Lung microvascular endothelial cell (primary cell): ENCODE data around the gene PDLIM4. TPM values are rescaled to one million over a fixed set of nuclear protein-coding genes. Genes with fewer than 3 reads are reported as not detected.

ENCODE experiments used
- DNase-seq, 2 donors: peaks; one replicate each; pipeline versions ENCODE4 v3.0.0 to v3.0.0-alpha.2; 2010; ENCODE audit warnings: low read depth in 2 of 2
- total RNA-seq: library from RNA; depleted of rRNA; stranded (reverse); fragments of >200 nt; gene quantifications from 2 replicates; pipeline ENCODE4 v1.2.1, GENCODE V29; 2014

PDLIM4 gene
- total RNA-seq, 1 donor from 2014 or later = 18.3 TPM

DNA sequence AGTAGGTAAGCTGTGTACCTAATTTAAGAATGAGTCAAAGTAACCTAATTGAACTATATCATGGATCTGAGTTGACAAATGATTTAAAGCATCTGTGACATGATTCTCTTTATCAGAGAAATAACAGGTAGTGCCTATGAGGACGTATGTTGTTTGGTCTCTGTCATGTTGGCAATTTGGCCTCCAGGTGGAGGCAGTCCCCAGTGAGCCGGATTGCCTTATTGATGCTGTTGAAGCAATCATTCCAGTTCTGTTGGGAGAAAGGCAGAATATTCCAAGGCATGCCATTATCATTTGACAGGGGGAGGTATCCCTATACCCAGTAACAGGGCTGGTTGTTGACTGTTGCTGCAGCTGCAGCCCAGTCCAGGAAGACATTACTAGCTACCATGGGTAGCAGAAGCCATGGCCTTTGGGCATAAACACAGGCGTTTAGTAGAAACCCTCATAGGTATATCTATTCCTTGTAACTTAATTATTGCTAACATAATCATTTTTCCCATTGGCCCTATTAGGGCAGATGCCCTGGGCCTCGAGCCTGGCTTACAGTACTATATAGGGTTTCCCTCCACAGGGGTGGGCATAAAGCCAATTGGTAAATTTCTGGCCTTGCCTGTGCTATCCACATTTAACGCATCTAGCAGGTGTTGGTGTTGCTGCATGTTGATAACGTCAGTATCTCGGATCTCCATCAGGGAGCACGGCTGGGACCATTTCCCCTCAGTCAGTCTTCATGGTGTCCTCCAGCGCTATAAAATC, 24.5 kb downstream of the PDLIM4 start:
- DNase-seq = no peak

DNA sequence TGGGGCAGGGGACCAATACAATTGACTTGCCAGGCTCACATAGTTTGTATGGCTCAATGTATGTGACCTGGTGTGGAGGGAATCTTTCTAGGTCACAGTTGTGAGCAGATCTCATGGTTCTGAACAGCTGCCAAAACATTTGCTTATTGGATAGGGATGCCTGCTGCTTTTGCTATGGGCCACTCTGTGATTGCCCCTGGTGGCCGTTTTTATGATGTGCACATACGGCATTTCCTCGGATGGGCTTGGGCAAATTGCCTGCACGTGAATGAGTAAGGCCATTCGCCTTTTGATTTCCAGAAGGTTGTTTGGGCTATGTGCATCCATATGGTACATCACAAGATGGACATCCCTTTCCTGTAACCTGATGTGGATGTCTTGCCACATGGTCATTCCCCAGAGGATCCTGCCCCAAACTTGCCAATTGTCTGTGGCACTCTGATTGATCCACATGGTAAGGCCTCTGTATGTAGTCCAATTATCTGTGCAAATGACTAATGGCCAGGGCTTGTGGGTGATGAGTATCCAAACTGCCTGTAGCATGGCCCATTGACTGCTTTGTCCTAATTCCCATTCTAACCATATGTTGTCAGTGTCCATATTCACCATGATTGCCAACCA, 26.0 kb downstream of the PDLIM4 start:
- peak; percentile 76 to 90 for DNase-seq

DNA sequence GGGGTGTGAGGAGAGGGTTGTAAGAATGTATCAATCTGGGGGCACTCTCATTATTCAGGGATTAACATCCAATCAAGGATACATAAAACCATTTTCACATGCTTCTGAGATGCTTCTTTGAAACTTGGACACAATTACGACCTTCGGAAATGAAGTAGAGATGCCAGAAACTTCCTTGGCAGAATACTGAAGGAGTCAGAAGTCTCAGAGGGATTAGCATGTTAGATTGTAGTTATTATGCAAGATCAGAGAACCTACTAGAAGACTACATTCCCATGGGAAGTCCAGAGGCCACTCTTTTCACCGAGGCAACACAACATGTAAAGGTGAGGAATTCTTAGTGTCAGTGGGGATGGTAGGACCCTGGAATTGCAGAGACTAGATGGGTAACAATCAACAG, 31.6 kb downstream of the PDLIM4 start:
- no peak for DNase-seq

DNA sequence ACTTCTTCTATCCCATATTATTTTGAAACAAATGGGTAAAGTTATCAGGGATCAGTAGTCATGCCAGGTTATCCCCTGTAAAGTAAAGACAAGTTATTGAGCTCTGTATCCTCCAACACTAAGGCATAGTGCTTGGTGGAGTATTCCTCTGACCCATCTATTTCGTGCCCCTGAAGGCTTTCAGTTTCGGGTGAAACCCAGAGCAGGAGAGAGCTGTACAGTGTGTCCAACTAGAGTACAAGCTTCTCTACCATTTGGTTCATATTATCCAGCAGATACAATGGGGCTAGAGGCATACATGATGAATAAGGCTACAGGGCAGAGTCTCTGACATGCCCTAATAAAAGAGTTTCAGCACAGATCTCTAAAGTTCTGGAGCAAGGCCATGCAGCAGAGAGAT, 33.5 kb downstream of the PDLIM4 start:
- DNase-seq = no peak

DNA sequence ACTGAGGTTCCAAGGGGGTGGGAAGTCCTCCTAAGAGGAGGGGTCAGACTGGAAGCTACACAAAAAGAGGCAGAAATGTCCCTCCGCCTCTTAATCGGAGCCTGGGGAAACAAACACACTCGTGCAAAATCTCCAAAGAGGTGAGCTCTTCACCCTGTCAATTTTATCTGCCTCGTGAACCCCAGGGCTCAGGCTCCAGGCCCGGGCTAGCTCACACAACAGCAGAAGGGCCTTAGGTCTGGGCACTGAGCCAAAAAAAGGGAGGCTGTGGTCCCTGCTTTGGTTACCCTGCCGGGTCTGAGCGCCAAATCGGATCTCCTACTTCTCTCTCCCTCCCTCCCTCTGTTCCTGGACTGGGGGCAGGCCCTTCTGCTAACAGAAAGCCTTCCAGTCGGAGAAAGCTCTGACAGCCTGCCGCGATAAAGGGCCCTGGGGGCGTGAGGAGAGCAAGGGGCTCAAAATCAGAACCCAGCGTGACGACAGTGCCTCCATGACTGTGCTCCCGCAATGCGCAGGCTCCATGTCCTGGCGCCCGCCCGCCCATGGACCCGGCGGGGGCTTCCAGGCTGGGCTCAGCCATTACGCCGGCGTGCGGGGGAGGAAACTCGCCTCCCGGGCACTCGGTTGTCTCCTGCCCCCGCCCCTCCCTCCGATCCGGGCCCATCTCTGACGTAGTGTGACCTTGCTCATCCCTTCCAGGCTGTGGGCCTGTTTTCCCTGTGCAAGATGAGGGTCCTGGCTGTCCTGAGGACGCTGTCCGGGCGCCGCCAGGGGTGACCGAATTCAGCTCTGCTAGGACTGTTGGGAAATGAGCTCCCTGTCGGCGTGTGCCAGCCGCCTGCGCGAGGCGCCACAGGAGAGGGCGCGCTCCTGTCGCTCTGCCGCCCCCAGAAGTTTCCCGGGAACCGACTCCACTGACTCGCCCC, 35.8 kb downstream of the PDLIM4 start:
- DNase-seq = peak; percentile 85 to 93

DNA sequence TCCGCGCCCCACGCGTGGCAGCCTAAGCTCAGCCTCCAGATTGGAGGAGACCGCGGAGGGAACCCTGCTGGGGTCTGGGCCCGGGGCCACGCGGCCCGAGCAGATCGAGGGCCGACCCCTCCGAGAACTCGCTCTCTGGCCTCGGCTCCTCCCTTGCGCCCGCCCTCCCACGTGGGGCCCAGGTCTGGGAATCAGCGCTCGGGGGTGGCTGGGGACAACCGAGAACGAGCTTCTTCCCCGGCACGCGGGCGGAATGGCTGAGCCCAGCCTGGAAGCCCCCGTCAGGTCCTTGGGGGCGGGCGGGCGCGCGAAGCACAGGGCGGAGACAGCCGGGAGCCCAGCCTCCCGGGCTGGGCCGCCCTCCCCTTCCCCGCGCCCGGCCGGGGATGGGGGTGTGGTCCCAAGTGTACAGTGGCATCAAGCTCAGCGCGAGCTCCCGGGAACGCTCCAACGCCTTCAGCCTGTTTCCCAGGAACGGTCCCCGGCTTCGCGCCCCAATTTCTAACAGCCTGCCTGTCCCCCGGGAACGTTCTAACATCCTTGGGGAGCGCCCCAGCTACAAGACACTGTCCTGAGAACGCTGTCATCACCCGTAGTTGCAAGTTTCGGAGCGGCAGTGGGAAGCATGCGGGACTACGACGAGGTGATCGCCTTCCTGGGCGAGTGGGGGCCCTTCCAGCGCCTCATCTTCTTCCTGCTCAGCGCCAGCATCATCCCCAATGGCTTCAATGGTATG, 36.7 kb downstream of the PDLIM4 start, which contains the start of gene SLC22A4:
Gene SLC22A4 (plus strand): TSS at position 403 of the 736 bp plus-strand sequence. CDS start 223 bp downstream, at position 626.
- peak; percentile 96 to 97 for DNase-seq

DNA sequence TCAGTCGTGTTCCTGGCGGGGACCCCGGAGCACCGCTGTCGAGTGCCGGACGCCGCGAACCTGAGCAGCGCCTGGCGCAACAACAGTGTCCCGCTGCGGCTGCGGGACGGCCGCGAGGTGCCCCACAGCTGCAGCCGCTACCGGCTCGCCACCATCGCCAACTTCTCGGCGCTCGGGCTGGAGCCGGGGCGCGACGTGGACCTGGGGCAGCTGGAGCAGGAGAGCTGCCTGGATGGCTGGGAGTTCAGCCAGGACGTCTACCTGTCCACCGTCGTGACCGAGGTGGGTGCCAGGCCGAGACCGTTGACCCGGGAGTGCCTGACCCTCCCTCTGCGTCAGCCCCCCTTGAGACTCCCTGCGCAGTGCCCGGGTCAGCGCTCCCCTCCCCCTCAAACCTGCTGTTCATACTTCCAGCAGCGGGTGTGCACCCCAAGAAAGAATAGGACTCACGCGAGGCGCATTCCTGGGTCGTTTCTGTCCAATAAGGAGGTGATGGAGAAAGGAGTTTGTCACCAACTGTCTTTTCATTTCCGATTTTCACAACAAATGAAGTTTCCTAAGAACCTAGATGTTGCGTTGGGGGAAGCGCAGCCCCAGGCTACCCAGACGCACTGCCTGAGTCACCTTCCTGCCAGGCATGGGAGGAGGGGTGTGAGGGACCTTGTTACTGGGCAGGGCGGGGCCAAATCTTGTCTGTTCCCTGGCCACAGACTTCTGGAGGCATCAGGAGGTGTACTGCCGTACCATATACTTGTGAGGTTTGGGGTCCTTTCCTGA, 37.4 kb downstream of the PDLIM4 start:
- peak; percentile 72 to 96 for DNase-seq

DNA sequence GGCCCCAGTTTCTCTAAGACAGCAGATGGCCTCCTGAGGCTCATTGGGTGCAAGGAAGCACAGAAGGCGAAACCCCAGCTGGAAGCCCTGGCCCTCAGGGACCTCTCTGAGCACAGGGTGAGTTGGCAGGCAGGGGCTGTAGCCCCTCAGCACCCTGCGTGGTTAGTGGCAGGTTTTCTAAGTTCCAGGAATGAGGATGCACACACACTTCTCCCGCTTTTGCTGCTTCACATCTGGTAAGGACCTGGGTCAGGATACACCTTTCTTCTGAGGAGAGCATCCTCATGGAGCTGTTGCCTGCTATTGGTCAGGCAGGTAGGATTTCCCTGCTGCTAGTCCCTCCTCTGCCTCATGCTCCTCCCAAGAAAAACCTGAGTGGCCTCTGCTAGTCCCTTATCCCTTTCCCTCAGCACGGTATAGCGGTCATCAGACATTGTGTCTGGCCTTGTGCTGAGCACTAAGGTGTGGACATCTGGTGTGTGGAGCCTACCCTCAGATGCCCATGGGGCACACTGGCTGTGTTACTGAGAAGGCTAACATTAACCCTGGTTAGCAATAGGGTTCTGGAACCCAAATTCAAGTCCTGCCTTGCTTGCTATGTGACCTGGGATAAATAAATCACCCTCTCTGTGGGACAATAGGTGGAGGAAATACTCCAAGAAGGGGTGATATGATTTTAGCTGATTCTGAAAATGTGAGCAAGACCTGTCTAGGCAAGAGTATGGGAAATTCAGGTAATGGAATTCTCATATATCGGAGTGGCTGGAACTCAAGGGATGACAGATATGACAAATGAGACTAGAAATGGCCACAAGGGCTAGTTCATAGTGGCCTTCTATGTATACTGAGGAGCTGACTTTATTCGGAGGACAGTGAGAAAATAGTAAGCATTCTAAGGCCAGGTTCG, 38.3 kb downstream of the PDLIM4 start:
- DNase-seq = peak in 1 of 2 donors; percentile 22

DNA sequence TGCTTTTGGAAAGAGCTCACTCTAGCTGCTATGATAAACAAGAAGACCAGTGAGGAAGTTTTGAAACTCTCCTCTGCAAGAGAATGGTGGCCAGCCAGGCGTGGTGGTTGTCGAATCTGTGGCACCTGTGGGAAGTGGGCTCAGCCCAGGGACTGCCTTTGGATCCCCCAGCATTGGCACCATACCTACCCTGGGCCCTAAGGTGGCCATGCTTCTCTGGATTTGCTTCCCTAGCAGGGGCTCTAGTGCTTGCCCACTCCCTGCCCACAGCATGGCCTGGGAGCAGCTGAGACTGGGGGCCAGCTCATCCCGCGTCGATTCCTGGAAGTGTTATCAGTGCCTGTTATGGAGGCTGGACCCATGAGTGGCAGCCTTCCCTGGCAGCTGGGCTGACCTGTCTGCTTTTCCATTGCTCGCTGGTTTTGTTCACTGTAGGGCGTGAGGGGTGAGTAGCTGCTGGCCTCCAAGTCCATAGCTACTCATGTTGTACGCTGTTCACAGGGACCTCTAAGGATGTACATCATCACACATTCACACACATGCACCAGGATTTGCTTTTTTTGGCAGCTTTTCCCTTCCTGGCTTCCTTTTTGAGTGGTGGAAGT, 39.0 kb downstream of the PDLIM4 start:
- peak; percentile 94 to 98 for DNase-seq

DNA sequence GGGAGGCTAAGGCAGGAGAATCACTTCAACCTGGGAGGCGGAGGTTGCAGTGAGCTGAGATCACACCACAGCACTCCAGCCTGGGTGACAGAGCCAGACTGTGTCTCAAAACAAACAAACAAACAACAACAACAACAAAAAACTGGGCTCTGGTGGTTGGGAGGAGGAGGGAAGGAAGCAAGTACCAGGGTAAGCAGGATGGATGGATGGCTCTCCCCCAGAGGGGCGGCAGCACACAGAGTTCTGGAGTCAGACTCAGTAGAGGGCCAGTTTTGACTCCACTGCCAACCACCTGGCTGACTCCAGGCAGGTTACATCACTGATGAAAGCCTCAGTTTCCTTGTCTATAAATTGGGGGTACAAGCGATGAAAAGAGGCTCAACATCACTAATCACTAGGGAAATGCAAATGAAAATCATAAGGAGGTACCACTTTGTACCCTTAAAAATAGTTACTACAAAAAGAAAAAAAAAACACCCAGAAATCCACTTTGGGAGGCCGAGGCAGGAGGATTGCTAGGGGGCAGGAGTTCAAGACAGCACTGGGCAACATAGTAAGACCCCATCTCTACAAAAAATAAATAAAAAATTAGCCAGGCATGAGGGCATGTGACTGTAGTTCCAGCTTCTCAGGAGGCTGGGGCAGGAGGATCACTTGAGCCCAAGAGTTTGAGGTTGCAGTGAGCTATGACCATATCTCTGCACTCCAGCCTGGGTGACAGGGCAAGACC, 39.9 kb downstream of the PDLIM4 start:
- DNase-seq = no peak

DNA sequence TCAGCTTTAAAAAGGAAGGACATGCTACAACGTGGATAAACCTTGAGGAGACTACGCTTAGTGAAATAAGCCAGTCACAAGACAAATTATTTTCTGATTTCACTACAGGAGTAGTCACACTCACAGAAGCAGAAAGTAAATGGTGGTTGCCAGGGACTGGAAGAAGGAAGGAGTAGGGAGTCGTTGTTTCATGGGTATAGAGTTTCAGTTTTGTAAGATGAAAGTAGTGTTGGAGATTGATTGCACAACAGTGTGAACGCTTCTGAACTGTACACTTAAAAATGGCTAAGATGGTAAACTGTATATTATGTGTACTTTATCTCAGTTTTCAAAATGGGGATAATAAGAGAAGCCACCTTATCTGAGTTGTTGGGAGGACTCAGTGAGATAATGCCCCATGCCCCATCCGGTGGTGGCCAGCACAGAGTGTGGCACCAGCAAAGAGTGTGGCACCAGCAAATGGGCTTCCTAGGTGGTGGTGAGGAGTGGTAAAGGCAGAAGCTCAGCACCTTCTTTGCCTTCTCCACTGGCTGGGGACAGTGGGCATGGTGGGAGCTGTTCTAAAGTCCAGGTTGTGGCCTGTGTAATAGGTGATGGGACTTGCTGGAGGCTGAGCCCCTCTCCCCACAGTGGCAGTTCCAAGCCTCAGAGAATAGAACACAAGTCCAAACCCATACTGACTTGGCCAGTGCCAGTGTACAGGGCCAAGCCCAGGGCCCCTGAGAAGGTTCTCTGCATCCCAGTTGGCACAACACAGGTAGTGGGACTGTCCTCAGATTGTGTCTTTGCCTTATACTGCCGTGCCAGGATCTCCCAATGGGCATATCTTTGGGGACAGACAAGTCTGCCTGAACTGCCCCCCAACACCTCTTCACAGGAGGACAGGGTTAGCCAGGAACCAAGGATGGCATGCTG, 41.1 kb downstream of the PDLIM4 start:
- DNase-seq = no peak

DNA sequence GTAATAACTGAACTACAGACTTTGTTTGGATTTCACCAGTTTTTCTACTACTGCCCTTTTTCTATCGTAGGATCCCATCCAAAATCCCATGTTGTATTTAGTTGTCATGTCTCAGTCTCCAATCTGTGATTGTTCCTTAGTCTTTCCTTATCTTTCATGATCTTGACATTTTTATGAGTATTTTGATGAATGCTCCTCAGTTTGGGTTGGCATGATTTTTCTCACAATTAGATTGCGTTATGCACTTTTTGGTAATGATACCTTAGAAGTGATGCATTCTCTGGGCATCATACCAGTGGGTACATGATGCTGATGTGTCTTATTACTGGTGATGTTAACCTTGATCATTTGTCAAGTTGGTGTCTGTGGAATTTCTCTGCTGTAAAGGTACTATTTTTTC, 42.4 kb downstream of the PDLIM4 start:
- DNase-seq = no peak

DNA sequence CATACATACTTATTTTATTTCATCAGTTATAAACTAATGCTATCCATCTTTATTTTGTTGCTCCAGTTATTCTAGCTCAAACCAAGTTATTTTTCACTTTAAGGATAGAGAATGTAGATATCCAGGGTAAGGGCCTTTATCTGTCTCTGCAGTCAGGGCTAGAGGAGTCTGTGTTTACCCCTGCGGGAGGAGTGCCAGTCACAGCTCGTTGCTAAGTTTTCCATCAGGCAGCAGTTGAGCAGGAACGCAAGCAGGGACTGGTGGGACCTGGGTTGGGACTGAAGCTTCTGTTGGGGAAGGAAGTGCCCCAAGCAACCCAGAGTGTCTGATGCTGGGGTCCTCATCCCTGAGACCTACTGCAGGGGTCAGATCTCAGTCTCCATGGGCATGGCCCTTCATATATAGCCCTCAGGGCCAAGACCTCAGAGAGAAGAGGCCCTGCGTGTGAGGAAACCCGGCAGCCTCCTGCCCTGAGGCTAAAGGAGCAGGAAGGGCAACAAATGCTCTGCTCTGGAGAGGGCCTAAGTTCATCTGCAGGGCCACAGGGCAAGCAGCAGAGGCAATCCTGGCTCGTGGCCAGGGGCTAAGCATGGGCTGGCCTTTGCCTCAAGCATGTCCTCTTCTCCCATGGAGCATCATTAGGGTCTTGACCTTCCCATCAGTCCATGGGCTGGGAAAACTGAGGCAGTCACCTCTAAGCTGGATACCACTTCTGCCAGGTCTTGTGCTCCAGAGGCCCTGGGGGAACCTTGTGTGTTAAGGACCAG, 43.3 kb downstream of the PDLIM4 start:
- no peak for DNase-seq

DNA sequence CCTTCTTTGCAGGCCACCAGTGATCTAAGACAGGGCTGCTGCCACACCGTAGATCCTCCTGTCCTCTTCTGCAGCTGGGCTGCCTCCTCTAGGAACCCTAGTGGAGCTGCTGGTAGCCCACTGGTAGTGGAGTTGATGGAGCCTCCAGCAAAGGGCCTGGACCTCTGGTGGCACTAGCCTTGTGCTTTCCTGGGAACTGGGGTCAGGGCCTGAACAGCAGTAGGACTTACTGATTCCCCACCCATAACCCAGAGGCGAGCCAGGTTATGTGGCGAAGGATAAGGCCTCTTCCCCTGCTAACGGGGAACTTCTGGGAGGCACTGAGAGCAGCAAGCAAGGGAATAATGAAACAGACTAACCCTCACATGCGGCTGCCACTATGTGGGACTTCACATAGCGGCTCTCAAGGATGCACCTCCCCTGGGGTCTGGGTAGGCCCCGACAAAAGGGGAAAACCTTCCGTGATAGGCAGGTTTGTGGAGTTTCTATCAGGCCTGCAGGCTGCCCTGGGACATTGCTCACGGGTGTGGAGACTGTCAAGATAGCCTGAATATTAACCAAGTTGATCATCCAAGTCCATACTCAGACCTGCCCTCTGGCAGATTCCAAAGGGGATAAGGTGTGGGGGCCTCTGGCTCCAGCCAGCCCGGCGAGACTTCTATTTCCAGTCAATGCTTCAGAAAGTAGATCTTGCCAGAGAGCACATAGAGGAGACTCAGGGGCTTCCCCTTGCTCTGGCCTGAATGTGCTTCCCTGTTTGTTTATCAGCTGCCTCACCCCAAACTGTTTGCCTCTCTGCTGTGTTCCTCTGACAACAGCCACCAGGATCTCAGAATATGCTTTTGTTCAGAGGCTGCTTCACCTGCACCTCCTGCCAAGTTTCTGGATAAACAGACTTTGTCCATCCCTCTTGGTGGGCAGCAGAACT, 44.1 kb downstream of the PDLIM4 start:
- no peak for DNase-seq

DNA sequence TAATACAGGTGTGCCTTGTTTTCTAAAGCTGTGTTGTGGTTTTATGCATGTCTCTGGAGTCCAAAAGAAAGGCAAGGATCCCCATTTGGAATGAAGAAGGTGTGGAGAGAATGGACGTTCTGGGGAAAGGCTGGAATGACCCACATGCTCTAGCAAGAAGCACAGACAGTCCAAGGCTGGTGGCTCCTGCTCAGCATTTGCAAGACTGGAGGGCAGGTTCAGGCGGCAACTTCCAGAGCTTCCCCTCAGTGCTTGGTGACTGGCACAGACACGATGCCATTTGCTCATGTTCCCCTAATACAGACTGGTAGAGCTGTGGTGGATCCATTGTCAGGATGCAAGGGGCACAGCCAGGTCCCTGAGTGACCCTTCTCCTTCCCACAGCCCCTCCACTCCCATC, 44.9 kb downstream of the PDLIM4 start:
- DNase-seq = no peak
